H1 (cell line): Measurements from ENCODE around the gene SV2B. TPM values are rescaled to one million over a fixed set of nuclear protein-coding genes. Genes with fewer than 3 reads are reported as not detected.

ENCODE experiments used
- CTCF ChIA-PET: fragments of 300-600 bp; sonication (Branson Sonifier 250); formaldehyde crosslinking; loops from one replicate; lab custom pipeline; 2021; ENCODE audit not compliant: partially characterized antibody; lab: Charles Lee
- POLR2A ChIA-PET: fragments of 300-600 bp; sonication (Branson Sonifier 250); formaldehyde crosslinking; loops from one replicate; lab custom pipeline; 2021; ENCODE audit warnings: inconsistent platforms; ENCODE audit not compliant: partially characterized antibody; lab: Charles Lee
- DNase-seq, 2 experiments: peaks; one replicate each; pipeline versions ENCODE4 v3.0.0 to v3.0.0-alpha.2; 2010 to 2022; ENCODE audit warnings: low spot score in 2 of 2, low read depth in 1 of 2, mixed read lengths in 1 of 2
- FAIRE-seq: peaks from 2 replicates; lab custom pipeline; 2011; peaks lifted over from hg19 to GRCh38; lab: Jason Lieb, UNC
- H2AFZ ChIP-seq: 2 replicates; pipeline ENCODE4 v1.8.1; 2012; ENCODE audit warnings: low read length, inconsistent platforms
- H2AK5ac ChIP-seq: 2 replicates; pipeline ENCODE4 v1.6.1; 2013; ENCODE audit warnings: low read depth, low read length
- H2BK120ac ChIP-seq: replicated peaks from 2 replicates; pipeline ENCODE3; 2013; ENCODE audit warnings: low read depth, low read length, inconsistent platforms
- H2BK12ac ChIP-seq: 2 replicates; pipeline ENCODE4 v1.6.1; 2013; ENCODE audit warnings: low read depth, low read length
- H2BK15ac ChIP-seq: 2 replicates; pipeline ENCODE4 v1.6.1; 2013; ENCODE audit warnings: low read length
- H2BK20ac ChIP-seq: 2 replicates; pipeline ENCODE4 v1.6.1; 2013; ENCODE audit warnings: low read length
- H2BK5ac ChIP-seq: 2 replicates; pipeline ENCODE4 v1.6.1; 2013; ENCODE audit warnings: low read depth, low read length
- H3K14ac ChIP-seq: 2 replicates; pipeline ENCODE4 v1.6.1; 2013; ENCODE audit warnings: inconsistent platforms; ENCODE audit not compliant: insufficient read length
- H3K18ac ChIP-seq: 2 replicates; pipeline ENCODE4 v1.6.1; 2013; ENCODE audit warnings: low read length; ENCODE audit errors: extremely low read depth
- H3K23ac ChIP-seq: 2 replicates; pipeline ENCODE4 v1.6.1; 2013; ENCODE audit warnings: inconsistent platforms; ENCODE audit not compliant: insufficient read length
- H3K23me2 ChIP-seq: 2 replicates; pipeline ENCODE4 v1.6.1; 2013; ENCODE audit warnings: low read depth, low read length
- H3K27ac ChIP-seq: 2 replicates; pipeline ENCODE4 v1.6.1; 2011; ENCODE audit warnings: low read depth, low read length, inconsistent platforms
- H3K27me3 ChIP-seq, 4 experiments: replicated peaks in 1 of 4; 1 replicate in 1 of 4; 2 replicates in 3 of 4; pipeline versions ENCODE4 v1.6.1 to v1.8.1; 2011 to 2013; ENCODE audit warnings: low read length in 3 of 4, mild to moderate bottlenecking in 3 of 4, inconsistent platforms in 2 of 4, mixed read lengths in 2 of 4, moderate library complexity in 1 of 4; ENCODE audit not compliant: control insufficient read depth in 3 of 4, insufficient read depth in 3 of 4; ENCODE audit errors: extremely low read depth in 1 of 4
- H3K36me3 ChIP-seq, 4 experiments: 2 replicates each; pipeline versions ENCODE4 v1.6.1 to v1.8.1; 2011 to 2013; ENCODE audit warnings: mild to moderate bottlenecking in 4 of 4, low read length in 3 of 4, moderate library complexity in 2 of 4, control low read depth in 1 of 4, inconsistent platforms in 1 of 4; ENCODE audit not compliant: insufficient read depth in 4 of 4, control insufficient read depth in 2 of 4
- H3K4ac ChIP-seq: replicated peaks from 2 replicates; pipeline ENCODE3; 2013; ENCODE audit warnings: low read length, low read depth, mixed read lengths, inconsistent platforms; ENCODE audit not compliant: insufficient read length
- H3K4me1 ChIP-seq, 4 experiments: replicated peaks in 1 of 4; 1 replicate in 1 of 4; 2 replicates in 3 of 4; pipeline versions ENCODE4 v1.6.1 to v1.8.1; 2011 to 2013; ENCODE audit warnings: low read length in 3 of 4, inconsistent platforms in 2 of 4, mixed read lengths in 1 of 4; ENCODE audit not compliant: insufficient read depth in 4 of 4, control insufficient read depth in 3 of 4
- H3K4me2 ChIP-seq, 2 experiments: 2 replicates each; pipeline versions ENCODE4 v1.6.1 to v1.8.1; 2011 to 2013; ENCODE audit warnings: low read depth in 2 of 2, low read length in 2 of 2, control low read depth in 1 of 2, inconsistent platforms in 1 of 2, mild to moderate bottlenecking in 1 of 2; ENCODE audit not compliant: insufficient read depth in 1 of 2
- H3K4me3 ChIP-seq, 4 experiments: fragments of 200-600, 300-600 bp in 1 of 4; sonication (generic), shearing (Covaris generic), sonication (Bioruptor Twin) in 1 of 4; 2 replicates each; pipeline versions ENCODE4 v1.5.1 to v1.8.1; 2011 to 2016; ENCODE audit warnings: low read length in 4 of 4, low read depth in 3 of 4, control low read depth in 2 of 4, inconsistent platforms in 2 of 4, mild to moderate bottlenecking in 2 of 4, mixed read lengths in 1 of 4, moderate library complexity in 1 of 4; ENCODE audit not compliant: insufficient read depth in 2 of 4; ENCODE audit errors: extremely low read depth in 1 of 4
- H3K56ac ChIP-seq: replicated peaks from 2 replicates; pipeline ENCODE3; 2013; ENCODE audit warnings: low read depth, mild to moderate bottlenecking, mixed read lengths, low read length, inconsistent platforms; ENCODE audit not compliant: insufficient read length
- H3K79me1 ChIP-seq: 2 replicates; pipeline ENCODE4 v1.6.1; 2013; ENCODE audit warnings: low read depth, low read length, control low read depth
- H3K79me2 ChIP-seq, 2 experiments: 2 replicates each; pipeline versions ENCODE4 v1.6.1 to v1.8.1; 2012 to 2013; ENCODE audit warnings: low read length in 2 of 2, mild to moderate bottlenecking in 2 of 2, inconsistent platforms in 1 of 2; ENCODE audit not compliant: insufficient read depth in 2 of 2, control insufficient read depth in 1 of 2
- H3K9ac ChIP-seq, 4 experiments: replicated peaks in 1 of 4; 1 replicate in 1 of 4; 2 replicates in 3 of 4; pipeline versions ENCODE4 v1.6.1 to v1.8.1; 2011 to 2013; ENCODE audit warnings: low read depth in 3 of 4, low read length in 3 of 4, control low read depth in 2 of 4, mild to moderate bottlenecking in 2 of 4, moderate library complexity in 2 of 4, inconsistent platforms in 1 of 4; ENCODE audit errors: extremely low read depth in 1 of 4
- H3K9me3 ChIP-seq, 2 experiments: 2 replicates each; pipeline versions ENCODE4 v1.6.1 to v1.8.1; 2012 to 2013; ENCODE audit warnings: mild to moderate bottlenecking in 2 of 2, moderate library complexity in 2 of 2, control low read depth in 1 of 2, inconsistent platforms in 1 of 2, low read depth in 1 of 2, low read length in 1 of 2, mixed read lengths in 1 of 2; ENCODE audit not compliant: insufficient read depth in 2 of 2
- H4K20me1 ChIP-seq, 2 experiments: replicated peaks in 1 of 2; 2 replicates each; pipeline versions ENCODE3 to v1.8.1; 2011 to 2013; ENCODE audit warnings: inconsistent platforms in 2 of 2, low read length in 2 of 2, mild to moderate bottlenecking in 1 of 2; ENCODE audit not compliant: insufficient read depth in 2 of 2, control insufficient read depth in 1 of 2
- H4K5ac ChIP-seq: 2 replicates; pipeline ENCODE4 v1.6.1; 2013; ENCODE audit warnings: low read length, low read depth, mixed read lengths, inconsistent platforms; ENCODE audit not compliant: insufficient read length
- H4K8ac ChIP-seq: 2 replicates; pipeline ENCODE4 v1.8.0; 2013; ENCODE audit warnings: mild to moderate bottlenecking, moderate library complexity, low read length, inconsistent platforms; ENCODE audit not compliant: insufficient read depth; ENCODE audit errors: extremely low read depth
- H4K91ac ChIP-seq: replicated peaks from 2 replicates; pipeline ENCODE3; 2013; ENCODE audit warnings: low read length, mixed read lengths, inconsistent platforms; ENCODE audit not compliant: insufficient read length
- BCL11A ChIP-seq, 2 experiments: IDR thresholded peaks; one replicate each; pipeline ENCODE4 v1.6.1; 2011; ENCODE audit warnings: low read depth in 2 of 2, low read length in 2 of 2, mild to moderate bottlenecking in 2 of 2
- CHD1 ChIP-seq: IDR thresholded peaks from 2 replicates; pipeline ENCODE4 v1.6.1; 2012; ENCODE audit warnings: low read depth, low read length, improper control_type of control experiment
- CTBP2 ChIP-seq: IDR thresholded peaks from 2 replicates; pipeline ENCODE4 v1.7.0; 2011; ENCODE audit warnings: borderline replicate concordance, mild to moderate bottlenecking, moderate library complexity, mixed read lengths, low read length; ENCODE audit not compliant: insufficient read depth, insufficient read length
- EGR1 ChIP-seq: IDR thresholded peaks from 2 replicates; pipeline ENCODE4 v1.6.1; 2011; ENCODE audit warnings: low read depth, low read length, borderline replicate concordance
- EP300 ChIP-seq, 2 experiments: IDR thresholded peaks; 1 replicate in 1 of 2; 2 replicates in 1 of 2; pipeline ENCODE4 v1.6.1; 2011 to 2012; ENCODE audit warnings: low read depth in 2 of 2, low read length in 2 of 2, mild to moderate bottlenecking in 2 of 2, borderline replicate concordance in 1 of 2, inconsistent platforms in 1 of 2, moderate library complexity in 1 of 2
- FOSL1 ChIP-seq: IDR thresholded peaks from 2 replicates; pipeline ENCODE4 v1.6.1; 2011; ENCODE audit warnings: mild to moderate bottlenecking, low read depth, low read length, moderate library complexity; ENCODE audit not compliant: insufficient read depth
- RAD21 ChIP-seq, 2 experiments: IDR thresholded peaks in 1 of 2; conservative IDR thresholded peaks in 1 of 2; 2 replicates each; pipeline ENCODE4 v1.6.1; 2011; ENCODE audit warnings: low read depth in 2 of 2, low read length in 2 of 2, improper control_type of control experiment in 1 of 2, inconsistent platforms in 1 of 2, mild to moderate bottlenecking in 1 of 2, moderate library complexity in 1 of 2
- RNF2 ChIP-seq: fragments of 200-900, 300-1000 bp; sonication (generic); IDR thresholded peaks from 2 replicates; pipeline ENCODE4 v1.7.1; 2016; ENCODE audit warnings: borderline replicate concordance, low read depth, mild to moderate bottlenecking, antibody characterized with exemption, low read length; ENCODE audit not compliant: poor library complexity, severe bottlenecking; ENCODE audit errors: missing control alignments
- RXRA ChIP-seq: IDR thresholded peaks from 2 replicates; pipeline ENCODE4 v1.6.1; 2011; ENCODE audit warnings: low read depth, mild to moderate bottlenecking, low read length, moderate library complexity; ENCODE audit not compliant: insufficient read depth
- SP1 ChIP-seq: IDR thresholded peaks from 2 replicates; pipeline ENCODE4 v1.6.1; 2011; ENCODE audit warnings: low read depth, low read length
- SP4 ChIP-seq: IDR thresholded peaks from 2 replicates; pipeline ENCODE4 v1.6.1; 2012; ENCODE audit warnings: low read length, inconsistent platforms
- SRF ChIP-seq: IDR thresholded peaks from 2 replicates; pipeline ENCODE4 v1.6.1; 2011; ENCODE audit warnings: mild to moderate bottlenecking, low read depth, low read length, moderate library complexity
- TAF7 ChIP-seq: optimal IDR thresholded peaks from 2 replicates; pipeline ENCODE3; 2011; ENCODE audit warnings: low read depth, mild to moderate bottlenecking, inconsistent platforms, low read length, moderate library complexity, borderline replicate concordance
- WGBS, 2 experiments: shearing (Covaris generic) in 1 of 2; methylation state at CpG; one replicate each; pipeline versions ENCODE4 v1.1.6 to v1.1.7; 2013 to 2015; ENCODE audit warnings: low lambda C conversion rate in 2 of 2, mixed read lengths in 2 of 2, inconsistent platforms in 1 of 2, low coverage in 1 of 2, missing lambda C conversion rate in 1 of 2; ENCODE audit not compliant: insufficient replicate concordance in 2 of 2, insufficient coverage in 1 of 2, insufficient read length in 1 of 2; ENCODE audit errors: extremely low coverage in 1 of 2, missing lambda C conversion rate in 1 of 2; 5-methylcytosine and 5-hydroxymethylcytosine counted together
- polyA plus RNA-seq, 7 experiments: library from polyadenylated mRNA; depleted of rRNA in 3 of 7; stranded (reverse) in 5 of 7; unstranded in 2 of 7; fragments of >200 nt in 5 of 7; fragments of 200-250 nt in 2 of 7; gene quantifications; 1 replicate in 5 of 7; 2 replicates in 1 of 7; 4 replicates in 1 of 7; pipeline versions ENCODE4 v1.2.1 to v1.2.3, GENCODE V29; 2011 to 2013; ENCODE audit warnings: missing spikeins in 2 of 7, mixed read lengths in 2 of 7
- total RNA-seq: library from RNA; stranded (reverse); fragmentation: NEBNext Ultra II Directional; extraction: Animal tissue kit (Norgen Biotek cat#: 25700); gene quantifications from 2 replicates; pipeline ENCODE4 v1.2.1, GENCODE V29; 2021

SV2B gene
- total and polyA plus RNA-seq, 2 of the 8 experiments (the other 6 are each of a cell fraction or from before 2014, with no cell fraction given): 0.09 to 0.20 TPM

DNA sequence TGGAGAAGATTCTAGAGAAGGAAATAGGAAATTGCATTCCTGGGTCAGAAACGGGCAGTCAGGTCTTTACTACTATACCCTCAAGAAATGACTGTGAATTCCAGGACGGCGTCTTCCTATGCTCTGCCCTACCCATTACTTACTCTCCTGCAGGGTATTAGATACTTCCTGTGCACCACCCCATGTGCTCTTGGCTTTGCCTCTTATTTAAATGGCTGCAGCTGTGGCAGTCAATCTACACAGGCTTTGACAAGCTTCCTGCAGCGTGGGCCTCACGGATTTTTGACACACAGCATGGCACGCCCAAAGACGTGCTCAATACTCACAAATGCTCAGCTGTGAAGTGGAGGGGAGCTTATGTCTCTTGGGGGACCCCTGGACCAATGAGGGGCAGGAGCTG lies 206.1 kb downstream of the SV2B start:
- H3K18ac ChIP-seq: no peak overlapping the region
- POLR2A ChIA-PET: no interaction called here
- H2BK12ac ChIP-seq: no peak overlapping the region
- H2AFZ ChIP-seq: no peak overlapping the region; the same call in 1 of the 2 replicates
- H3K4me3 ChIP-seq: no peak overlapping the region
- H3K36me3 ChIP-seq: no peaks in the 10 kb centered on the region
- no peak overlapping the region for H4K5ac ChIP-seq
- no peak overlapping the region for H3K4ac ChIP-seq
- H3K4me2 ChIP-seq: no peak overlapping the region
- H3K14ac ChIP-seq: no peak overlapping the region
- H2BK120ac ChIP-seq: no peak overlapping the region
- no peak overlapping the region for H2BK20ac ChIP-seq
- no peak for TF ChIP-seq CTBP2
- no peak for TF ChIP-seq RXRA
- no peak for TF ChIP-seq FOSL1
- TF ChIP-seq RNF2: no peak
- no peak for TF ChIP-seq BCL11A (IDR thresholded peaks at IDR 0.05; ENCODE audit: low read depth in 2 of 2, low read length in 2 of 2)
- no peak for TF ChIP-seq CHD1
- TF ChIP-seq EP300 (IDR thresholded peaks at IDR 0.05; ENCODE audit: borderline replicate concordance in 1 of 2, low read depth in 2 of 2, low read length in 2 of 2): no peak
- TF ChIP-seq RAD21 (IDR thresholded peaks at IDR 0.05 in 1 of 2, conservative IDR thresholded peaks at IDR 0.05 in 1 of 2; ENCODE audit: low read depth in 2 of 2, low read length in 2 of 2): no peak
- TF ChIP-seq SP4: no peak
- no peak for TF ChIP-seq TAF7
- TF ChIP-seq SRF: no peak
- no peak for TF ChIP-seq SP1
- no peak for TF ChIP-seq EGR1
- no peak overlapping the region for H4K8ac ChIP-seq
- H2AK5ac ChIP-seq: no peak overlapping the region
- no peak overlapping the region for H2BK5ac ChIP-seq
- CTCF ChIA-PET: interaction anchor here (1.0 to 1.2 kb wide), 2 partner anchors 212 to 213 kb away, joined by 3 to 4 read pairs; no protein-coding TSS in a partner anchor
- WGBS, 2 experiments: 90% methylated on average over 7 of the region's 7 CpGs; no CpG with 5 or more reads in 1 of the 2 experiments
- H3K9me3 ChIP-seq: no peaks in the 10 kb centered on the region
- H3K27ac ChIP-seq: no peak overlapping the region
- FAIRE-seq (no peak), DNase-seq (no peak)
- H3K56ac ChIP-seq: no peak overlapping the region
- no peaks in the 10 kb centered on the region for H3K79me1 ChIP-seq
- H3K23ac ChIP-seq: no peak overlapping the region
- H4K20me1 ChIP-seq: no peaks in the 10 kb centered on the region
- no peaks in the 10 kb centered on the region for H3K4me1 ChIP-seq
- H3K23me2 ChIP-seq: no peaks in the 10 kb centered on the region
- no peak overlapping the region for H3K9ac ChIP-seq
- H3K79me2 ChIP-seq: no peaks in the 10 kb centered on the region
- H4K91ac ChIP-seq: no peak overlapping the region
- H3K27me3 ChIP-seq: peaks cover 0 to 3% (median 2%) of the 10 kb centered on the region in 4 experiments; a peak in 3 of 7 replicates
- H2BK15ac ChIP-seq: no peak overlapping the region
